Measurements from ENCODE around the gene GSC2.

The GSC2 gene, protein sequence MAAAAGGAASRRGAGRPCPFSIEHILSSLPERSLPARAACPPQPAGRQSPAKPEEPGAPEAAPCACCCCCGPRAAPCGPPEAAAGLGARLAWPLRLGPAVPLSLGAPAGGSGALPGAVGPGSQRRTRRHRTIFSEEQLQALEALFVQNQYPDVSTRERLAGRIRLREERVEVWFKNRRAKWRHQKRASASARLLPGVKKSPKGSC

DNA sequence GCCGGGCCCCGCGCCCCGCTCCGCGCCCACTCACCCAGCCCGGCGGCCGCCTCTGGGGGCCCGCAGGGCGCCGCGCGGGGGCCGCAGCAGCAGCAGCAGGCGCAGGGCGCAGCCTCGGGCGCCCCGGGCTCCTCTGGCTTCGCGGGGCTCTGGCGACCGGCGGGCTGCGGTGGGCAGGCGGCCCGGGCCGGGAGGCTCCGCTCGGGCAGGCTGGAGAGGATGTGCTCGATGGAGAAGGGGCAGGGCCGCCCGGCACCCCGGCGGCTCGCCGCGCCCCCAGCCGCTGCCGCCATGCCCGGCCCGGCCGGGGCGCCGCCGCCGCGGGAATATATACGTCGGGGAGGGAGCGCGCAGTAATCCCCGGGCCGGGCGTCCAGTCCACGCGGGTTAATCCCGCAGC lies at the start of gene GSC2:
Gene GSC2, minus strand, starts transcription at position 302 of the 400 bp plus-strand sequence. Its CDS starts 9 bp downstream, at position 293.
- no peaks in the 10 kb centered on the region for H3K27me3 ChIP-seq (ENCODE audit: insufficient read depth, low read length, poor library complexity, severe bottlenecking)
- H3K4me2 ChIP-seq (ENCODE audit: low read depth, low read length, poor library complexity, severe bottlenecking), result no peak within 1 kb of the TSS

DNA sequence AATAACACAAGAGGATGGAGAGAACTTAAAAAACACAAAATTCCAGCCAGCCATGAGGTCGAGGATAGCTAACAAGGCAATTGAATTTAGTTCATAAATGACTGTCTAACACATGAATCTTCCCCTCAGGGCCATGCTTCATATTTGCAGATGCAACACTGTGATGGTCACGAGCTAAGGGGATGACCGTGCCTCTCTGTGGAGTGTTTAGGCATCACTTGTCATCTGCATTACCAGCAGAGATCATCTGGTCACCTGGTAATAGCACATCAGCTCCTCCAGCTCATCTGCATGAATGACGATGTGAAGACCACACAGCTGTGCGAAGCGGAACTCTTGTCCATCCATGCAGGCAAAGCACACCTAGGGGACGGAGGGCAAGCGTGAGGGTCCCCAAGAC lies 49.4 kb upstream of the GSC2 start:
- no peak overlapping the region for H3K4me3 ChIP-seq (ENCODE audit: low read length, poor library complexity, severe bottlenecking)
- no peaks in the 10 kb centered on the region for H3K79me2 ChIP-seq (ENCODE audit: insufficient read depth, low read length)
- H4K20me1 ChIP-seq (ENCODE audit: insufficient read depth, low read length, poor library complexity, severe bottlenecking), result no peaks in the 10 kb centered on the region
- no peak overlapping the region for H3K9ac ChIP-seq (ENCODE audit: low read depth, low read length, poor library complexity, severe bottlenecking)
- H2AFZ ChIP-seq (ENCODE audit: low read length), result no peak overlapping the region
- no peaks in the 10 kb centered on the region for H3K36me3 ChIP-seq (ENCODE audit: insufficient read depth, low read length)
- H3K4me2 ChIP-seq (ENCODE audit: low read depth, low read length, poor library complexity, severe bottlenecking), result no peak overlapping the region
- H3K4me1 ChIP-seq (ENCODE audit: insufficient read depth, low read length, poor library complexity, severe bottlenecking), result peaks cover 18% of the 10 kb centered on the region
- TF ChIP-seq, protein P1, sequence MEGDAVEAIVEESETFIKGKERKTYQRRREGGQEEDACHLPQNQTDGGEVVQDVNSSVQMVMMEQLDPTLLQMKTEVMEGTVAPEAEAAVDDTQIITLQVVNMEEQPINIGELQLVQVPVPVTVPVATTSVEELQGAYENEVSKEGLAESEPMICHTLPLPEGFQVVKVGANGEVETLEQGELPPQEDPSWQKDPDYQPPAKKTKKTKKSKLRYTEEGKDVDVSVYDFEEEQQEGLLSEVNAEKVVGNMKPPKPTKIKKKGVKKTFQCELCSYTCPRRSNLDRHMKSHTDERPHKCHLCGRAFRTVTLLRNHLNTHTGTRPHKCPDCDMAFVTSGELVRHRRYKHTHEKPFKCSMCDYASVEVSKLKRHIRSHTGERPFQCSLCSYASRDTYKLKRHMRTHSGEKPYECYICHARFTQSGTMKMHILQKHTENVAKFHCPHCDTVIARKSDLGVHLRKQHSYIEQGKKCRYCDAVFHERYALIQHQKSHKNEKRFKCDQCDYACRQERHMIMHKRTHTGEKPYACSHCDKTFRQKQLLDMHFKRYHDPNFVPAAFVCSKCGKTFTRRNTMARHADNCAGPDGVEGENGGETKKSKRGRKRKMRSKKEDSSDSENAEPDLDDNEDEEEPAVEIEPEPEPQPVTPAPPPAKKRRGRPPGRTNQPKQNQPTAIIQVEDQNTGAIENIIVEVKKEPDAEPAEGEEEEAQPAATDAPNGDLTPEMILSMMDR (conservative IDR thresholded peaks at IDR 0.05; ENCODE audit: low read length), result no peak
- TF ChIP-seq EZH2phosphoT487 (IDR thresholded peaks at IDR 0.05; ENCODE audit: borderline replicate concordance), result no peak
- no peaks in the 10 kb centered on the region for H3K9me3 ChIP-seq (ENCODE audit: insufficient read depth, low read depth, low read length)
- H3K27me3 ChIP-seq (ENCODE audit: insufficient read depth, low read length, poor library complexity, severe bottlenecking), result no peaks in the 10 kb centered on the region
- H3F3A ChIP-seq (ENCODE audit: low read depth), result no peaks in the 10 kb centered on the region
- H3K9me2 ChIP-seq (replicated peaks; ENCODE audit: low read depth, low read length), result no peaks in the 10 kb centered on the region

More for the DNA sequence above, at the start of gene GSC2:
- H3F3A ChIP-seq (ENCODE audit: low read depth), result no peaks in the 10 kb centered on the region
- H3K36me3 ChIP-seq (ENCODE audit: insufficient read depth, low read length), result no peaks in the 10 kb centered on the region
- no peaks in the 10 kb centered on the region for H3K79me2 ChIP-seq (ENCODE audit: insufficient read depth, low read length)
- H3K9me3 ChIP-seq (ENCODE audit: insufficient read depth, low read depth, low read length), result no peaks in the 10 kb centered on the region
- no peak within 1 kb of the TSS for H3K9ac ChIP-seq (ENCODE audit: low read depth, low read length, poor library complexity, severe bottlenecking)
- TF ChIP-seq, protein P1 (conservative IDR thresholded peaks at IDR 0.05; ENCODE audit: low read length), result no peak
- TF ChIP-seq EZH2phosphoT487 (IDR thresholded peaks at IDR 0.05; ENCODE audit: borderline replicate concordance), result no peak
- H4K20me1 ChIP-seq (ENCODE audit: insufficient read depth, low read length, poor library complexity, severe bottlenecking), result no peaks in the 10 kb centered on the region
- H3K4me3 ChIP-seq (ENCODE audit: low read length, poor library complexity, severe bottlenecking), result no peak within 1 kb of the TSS
- no peak within 1 kb of the TSS for H2AFZ ChIP-seq (ENCODE audit: low read length)
- H3K9me2 ChIP-seq (replicated peaks; ENCODE audit: low read depth, low read length), result no peaks in the 10 kb centered on the region
- peaks cover 4% of the 10 kb centered on the region for H3K4me1 ChIP-seq (ENCODE audit: insufficient read depth, low read length, poor library complexity, severe bottlenecking)

DNA sequence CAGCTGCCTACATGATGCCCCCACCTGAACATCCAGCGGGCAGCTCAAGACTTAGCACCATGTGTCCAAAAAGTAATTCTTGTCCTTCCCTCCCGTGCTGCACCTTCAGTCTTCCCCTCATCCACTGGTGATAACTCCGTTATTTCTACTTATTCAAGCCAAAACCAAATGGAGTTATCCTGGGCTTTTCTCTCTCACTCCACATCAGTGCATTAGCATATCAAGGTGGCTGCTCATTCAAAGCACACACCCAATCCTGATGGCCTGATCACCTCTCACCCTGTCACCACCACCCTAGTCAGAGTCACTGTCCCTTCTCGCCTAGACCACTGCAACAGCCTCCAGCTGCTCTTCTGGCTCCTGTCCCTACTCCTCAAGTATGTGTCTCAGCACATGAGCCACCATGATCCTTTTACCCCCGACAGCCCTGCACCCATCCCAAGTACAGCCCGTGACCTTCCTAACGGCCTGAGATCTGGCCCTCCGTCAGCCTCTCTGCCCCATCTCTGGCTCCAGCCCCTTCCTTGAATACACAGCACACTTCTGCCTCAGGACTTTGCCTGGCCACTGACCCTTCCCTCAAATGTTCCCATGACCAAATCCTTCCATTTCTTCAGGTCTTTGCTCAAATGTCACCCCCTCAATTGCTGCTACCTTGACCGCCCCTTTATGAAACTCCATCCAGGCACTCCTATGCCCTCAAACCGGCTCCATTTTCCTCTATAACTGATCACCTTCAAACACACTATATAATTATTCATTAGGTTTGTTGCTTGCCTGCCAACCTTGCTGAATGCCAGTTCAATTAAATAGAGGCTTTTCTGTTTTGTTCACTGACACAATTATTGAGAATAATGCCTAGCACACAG lies 48.1 kb upstream of the GSC2 start:
- H3K4me1 ChIP-seq (ENCODE audit: insufficient read depth, low read length, poor library complexity, severe bottlenecking), result peaks cover 18% of the 10 kb centered on the region
- H3K79me2 ChIP-seq (ENCODE audit: insufficient read depth, low read length), result no peaks in the 10 kb centered on the region
- no peak overlapping the region for H3K4me3 ChIP-seq (ENCODE audit: low read length, poor library complexity, severe bottlenecking)
- H3F3A ChIP-seq (ENCODE audit: low read depth), result no peaks in the 10 kb centered on the region
- H3K9ac ChIP-seq (ENCODE audit: low read depth, low read length, poor library complexity, severe bottlenecking), result no peak overlapping the region
- H3K36me3 ChIP-seq (ENCODE audit: insufficient read depth, low read length), result no peaks in the 10 kb centered on the region
- H3K27me3 ChIP-seq (ENCODE audit: insufficient read depth, low read length, poor library complexity, severe bottlenecking), result no peaks in the 10 kb centered on the region
- TF ChIP-seq EZH2phosphoT487 (IDR thresholded peaks at IDR 0.05; ENCODE audit: borderline replicate concordance), result no peak
- TF ChIP-seq, protein P1 (conservative IDR thresholded peaks at IDR 0.05; ENCODE audit: low read length), result no peak
- H3K4me2 ChIP-seq (ENCODE audit: low read depth, low read length, poor library complexity, severe bottlenecking), result no peak overlapping the region
- H3K9me2 ChIP-seq (replicated peaks; ENCODE audit: low read depth, low read length), result no peaks in the 10 kb centered on the region
- no peaks in the 10 kb centered on the region for H3K9me3 ChIP-seq (ENCODE audit: insufficient read depth, low read depth, low read length)
- no peaks in the 10 kb centered on the region for H4K20me1 ChIP-seq (ENCODE audit: insufficient read depth, low read length, poor library complexity, severe bottlenecking)
- no peak overlapping the region for H2AFZ ChIP-seq (ENCODE audit: low read length)
